K562 (cell line): ENCODE data around the gene PEX10. TPM values are rescaled to one million over a fixed set of nuclear protein-coding genes. Genes with fewer than 3 reads are reported as not detected.

ENCODE experiments used
- ATAC-seq: fragments of 200-7000 bp; cut with Tn5 transposase; 3 replicates; pipeline ENCODE4 v1.9.1; 2020; ENCODE audit warnings: moderate library complexity
- BruUV-seq: library from RNA; stranded (reverse); fragments of 400-500 nt; replicated peaks from 2 replicates; lab custom pipeline; 2021; lab: Mats Ljungman, UMichigan
- CTCF ChIA-PET: fragments of 300-600 bp; formaldehyde crosslinking; extraction: SDS; loops from one replicate; lab custom pipeline; 2021; ENCODE audit warnings: low intra/inter-chr PET ratio; lab: Yijun Ruan, JAX
- POLR2A ChIA-PET: fragments of 300-600, 350-650 bp; sonication (Branson Sonifier 250); formaldehyde crosslinking; extraction: SDS; loops from one replicate; lab custom pipeline; 2021; ENCODE audit warnings: antibody characterized with exemption, inconsistent platforms; lab: Yijun Ruan, JAX
- DNase-seq, 4 experiments: peaks; one replicate each; pipeline versions ENCODE4 v3.0.0 to v3.0.0-alpha.2; 2011 to 2018; ENCODE audit warnings: low spot score in 3 of 4, mixed read lengths in 3 of 4; ENCODE audit errors: extremely low read depth in 1 of 4
- FAIRE-seq: peaks from 2 replicates; lab custom pipeline; 2011; peaks lifted over from hg19 to GRCh38; lab: Jason Lieb, UNC
- H2AFZ ChIP-seq: 2 replicates; pipeline ENCODE4 v1.6.0; 2011; ENCODE audit warnings: low read depth, low read length, control low read depth, inconsistent platforms
- H3K27ac ChIP-seq: fragments of 200-600 bp; 3 replicates; pipeline ENCODE4 v1.8.0; 2011; ENCODE audit warnings: low read depth, mild to moderate bottlenecking, control low read depth, inconsistent platforms, low read length, moderate library complexity, mixed read lengths; ENCODE audit errors: extremely low read depth
- H3K27me3 ChIP-seq, 2 experiments: fragments of 300-600 bp in 1 of 2; 2 replicates in 1 of 2; 3 replicates in 1 of 2; pipeline versions ENCODE4 v1.6.0 to v1.8.0; 2011; ENCODE audit warnings: inconsistent platforms in 2 of 2, low read length in 2 of 2, mild to moderate bottlenecking in 1 of 2, mixed read lengths in 1 of 2, moderate library complexity in 1 of 2; ENCODE audit not compliant: control insufficient read depth in 2 of 2, insufficient read depth in 2 of 2
- H3K36me3 ChIP-seq: fragments of 300-600 bp; 3 replicates; pipeline ENCODE4 v1.8.0; 2011; ENCODE audit warnings: mild to moderate bottlenecking, low read length, inconsistent platforms; ENCODE audit not compliant: control insufficient read depth, insufficient read depth
- H3K4me1 ChIP-seq, 2 experiments: fragments of 200-600 bp in 1 of 2; replicated peaks in 1 of 2; 2 replicates in 1 of 2; 3 replicates in 1 of 2; pipeline versions ENCODE4 v1.5.1 to v1.8.0; 2011; ENCODE audit warnings: inconsistent platforms in 2 of 2, low read length in 2 of 2, mild to moderate bottlenecking in 1 of 2, mixed read lengths in 1 of 2, moderate library complexity in 1 of 2; ENCODE audit not compliant: control insufficient read depth in 2 of 2, insufficient read depth in 2 of 2
- H3K4me2 ChIP-seq: 2 replicates; pipeline ENCODE4 v1.6.1; 2011; ENCODE audit warnings: low read length, control low read depth, inconsistent platforms, mixed read lengths; ENCODE audit not compliant: insufficient read depth
- H3K4me3 ChIP-seq: fragments of 200-600 bp; sonication (generic), shearing (Covaris generic); 2 replicates; pipeline ENCODE4 v1.5.1; 2016; ENCODE audit warnings: control low read depth, inconsistent platforms
- H3K79me2 ChIP-seq: fragments of 200-600 bp; 3 replicates; pipeline ENCODE4 v1.8.0; 2011; ENCODE audit warnings: low read length, inconsistent platforms; ENCODE audit not compliant: control insufficient read depth, insufficient read depth
- H3K9ac ChIP-seq, 2 experiments: 2 replicates each; pipeline versions ENCODE4 v1.6.0 to v1.6.1; 2011; ENCODE audit warnings: low read depth in 2 of 2, low read length in 2 of 2, control low read depth in 1 of 2, inconsistent platforms in 1 of 2, mild to moderate bottlenecking in 1 of 2, mixed read lengths in 1 of 2; ENCODE audit not compliant: insufficient read depth in 1 of 2
- H3K9me1 ChIP-seq: one replicate; pipeline ENCODE4 v1.6.0; 2011; ENCODE audit warnings: inconsistent platforms, mild to moderate bottlenecking, low read length, moderate library complexity; ENCODE audit not compliant: control insufficient read depth, insufficient read depth
- H3K9me3 ChIP-seq: replicated peaks from 2 replicates; pipeline ENCODE4 v1.5.1; 2011; ENCODE audit warnings: low read depth, low read length, inconsistent platforms; ENCODE audit not compliant: control insufficient read depth, insufficient read depth
- H4K20me1 ChIP-seq: replicated peaks from 2 replicates; pipeline ENCODE4 v1.6.1; 2011; ENCODE audit warnings: low read length, inconsistent platforms, mixed read lengths; ENCODE audit not compliant: control insufficient read depth, insufficient read depth
- CCNT2 ChIP-seq: IDR thresholded peaks from 2 replicates; pipeline ENCODE4 v1.6.1; 2011; ENCODE audit warnings: borderline replicate concordance, low read depth, mild to moderate bottlenecking, moderate library complexity, mixed read lengths, low read length; ENCODE audit not compliant: insufficient read length; ENCODE audit errors: extremely low read depth
- EP300 ChIP-seq: IDR thresholded peaks from 2 replicates; pipeline ENCODE4 v1.6.1; 2012; ENCODE audit warnings: low read length, improper control_type of control experiment
- FOSL1 ChIP-seq: fragments of 200-800 bp; sonication (Bioruptor generic); conservative IDR thresholded peaks from 2 replicates; pipeline ENCODE4 v1.6.1; 2016; ENCODE audit warnings: missing genetic modification characterization, missing compliant biosample characterization
- HNRNPUL1 ChIP-seq: fragments of 200-400 bp; formaldehyde crosslinking; IDR thresholded peaks from 2 replicates; pipeline ENCODE4 v1.6.1; 2017; ENCODE audit warnings: low read length
- KLF10 ChIP-seq: fragments of 250-450 bp; sonication (Bioruptor Pico); IDR thresholded peaks from 2 replicates; pipeline ENCODE4 v1.6.1; 2021; ENCODE audit warnings: matching md5 sums
- POLR2G ChIP-seq: fragments of 200-400 bp; formaldehyde crosslinking; IDR thresholded peaks from 2 replicates; pipeline ENCODE4 v1.6.1; 2017; ENCODE audit warnings: low read depth, mild to moderate bottlenecking, antibody characterized with exemption, low read length, moderate library complexity
- POLR3A ChIP-seq: IDR thresholded peaks from 2 replicates; pipeline ENCODE4 v1.6.1; 2011; ENCODE audit warnings: borderline replicate concordance, mild to moderate bottlenecking, moderate library complexity; ENCODE audit not compliant: insufficient read length, insufficient read depth; ENCODE audit errors: extremely low read depth
- WGBS: fragments of 100-300 bp; shearing (Covaris generic); methylation state at CpG from one replicate; pipeline ENCODE4 v1.1.6; 2016; ENCODE audit warnings: low coverage, mixed read lengths; ENCODE audit not compliant: insufficient coverage; ENCODE audit errors: missing lambda C conversion rate; 5-methylcytosine and 5-hydroxymethylcytosine counted together
- in situ Hi-C: fragments of 300-500 bp; cut with MboI; formaldehyde crosslinking; loops from 4 replicates; pipeline ENCODE4 v1.15.0; 2018; ENCODE audit warnings: inconsistent platforms, mixed read lengths
- intact Hi-C: fragments of 100-400 bp; cut with micrococcal nuclease; formaldehyde crosslinking; loops from 2 replicates; pipeline ENCODE4 v1.14.2; 2022
- polyA plus RNA-seq, 8 experiments: library from polyadenylated mRNA; depleted of rRNA in 4 of 8; stranded (reverse) in 5 of 8; unstranded in 3 of 8; fragments of >200 nt; fragmentation: Nextera tagmentation in 2 of 8; fragmentation: Illumina TruSeq in 1 of 8; extraction: Ambion mirVana in 2 of 8; extraction: Trizol in 1 of 8; gene quantifications; 2 replicates each; pipeline versions ENCODE4 v1.2.1 to v1.2.3, GENCODE V29; 2011 to 2014; ENCODE audit warnings: inconsistent platforms in 1 of 8, missing spikeins in 1 of 8
- total RNA-seq, 7 experiments: library from RNA; depleted of rRNA in 6 of 7; stranded (reverse); fragments of >200 nt in 6 of 7; fragmentation: Illumina TruSeq in 2 of 7; extraction: Trizol in 2 of 7; gene quantifications; 2 replicates each; pipeline versions ENCODE4 v1.2.1 to v1.2.3, GENCODE V29; 2011 to 2021; ENCODE audit warnings: low replicate concordance in 1 of 7
- TF ChIP-seq, protein P1 (sequence below): sonication (generic); formaldehyde crosslinking; IDR thresholded peaks from 2 replicates; pipeline ENCODE4 v1.4.0; 2020; ENCODE audit warnings: mild to moderate bottlenecking, missing genetic modification reagents
- TF ChIP-seq, protein P2 (sequence below): fragments of 250-450 bp; sonication (Bioruptor Pico); IDR thresholded peaks from 2 replicates; pipeline ENCODE4 v1.5.0; 2020; ENCODE audit warnings: mild to moderate bottlenecking
- TF ChIP-seq, protein P3 (sequence below): fragments of 450-650 bp; IDR thresholded peaks from 2 replicates; pipeline ENCODE4 v1.6.1; 2016; ENCODE audit warnings: borderline replicate concordance
- TF ChIP-seq, protein P4 (sequence below): fragments of 450-650 bp; formaldehyde crosslinking; IDR thresholded peaks from 2 replicates; pipeline ENCODE4 v1.4.0; 2020; ENCODE audit warnings: mild to moderate bottlenecking

The PEX10 gene
- total and polyA plus RNA-seq, 9 of the 15 experiments (the other 6 are each of a cell fraction or from before 2014, with no cell fraction given) = 0.03 to 26.2 (median 8.7) TPM

DNA sequence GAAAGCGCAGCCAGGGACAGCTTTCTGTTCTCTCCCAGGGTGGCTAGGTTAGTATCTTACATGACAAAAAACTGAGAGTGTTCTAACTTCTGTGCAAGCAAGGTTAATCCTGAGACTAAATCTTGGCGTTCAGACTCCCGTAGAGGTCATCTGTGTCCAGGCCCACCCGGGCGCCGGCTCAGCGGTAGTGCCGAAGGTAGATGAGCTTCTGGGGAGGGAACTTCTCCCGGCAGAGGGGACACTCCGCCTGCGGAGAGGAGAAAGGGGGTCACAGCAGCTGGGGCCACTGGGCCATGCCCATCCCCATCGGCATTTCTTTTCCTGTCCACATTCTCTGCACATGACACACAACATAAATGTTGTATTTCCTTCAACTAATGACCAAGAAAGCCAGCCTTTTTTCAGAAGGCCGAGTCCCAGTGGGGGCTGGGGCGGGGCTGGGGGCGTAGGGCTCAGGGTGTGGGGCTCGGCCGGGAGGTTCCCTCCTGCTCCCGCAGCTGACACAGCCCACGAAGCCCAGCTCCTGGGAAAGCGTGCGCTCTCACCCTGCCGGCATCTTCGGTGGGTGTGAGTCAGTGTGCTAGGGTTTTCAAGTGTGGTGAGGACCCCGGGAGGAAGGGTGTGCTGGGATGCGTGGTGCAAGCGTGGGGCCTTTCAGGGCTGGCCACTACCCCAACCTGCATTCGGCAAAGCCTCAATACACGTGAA, 6.6 kb downstream of the PEX10 start:
- FAIRE-seq (no peak), ATAC-seq (no peak), DNase-seq (no peak)
- in situ Hi-C loops = no loop called here
- H3K9ac ChIP-seq = peak overlapping the region in 1 of 2 experiments; percentile 47; a peak in 2 of 4 replicates
- H3K4me3 ChIP-seq = no peak overlapping the region
- BruUV-seq = no TSS peak
- peaks cover 0 to 59% of the 10 kb centered on the region in 2 experiments; a peak in 2 of 5 replicates for H3K4me1 ChIP-seq
- H3K9me3 ChIP-seq = no peaks in the 10 kb centered on the region
- 0 out of 2 replicates have a peak, but pooled peaks cover 9% of the 10 kb centered on the region for H4K20me1 ChIP-seq
- ChIA-PET POLR2A (interaction anchor here (0.6 to 3.4 kb wide), 3 partner anchors 8 to 49 kb away, joined by 4 to 24 read pairs (median 6); partner anchors contain the start of genes MORN1 and RER1), CTCF (no interaction called here)
- H3K4me2 ChIP-seq = no peak overlapping the region
- H2AFZ ChIP-seq = no peak overlapping the region
- H3K79me2 ChIP-seq = no peaks in the 10 kb centered on the region; the same call in 2 of the 3 replicates
- intact Hi-C loops = no loop called here
- H3K27ac ChIP-seq = no peak overlapping the region
- WGBS = 81% methylated on average over 20 of the region's 28 CpGs
- H3K9me1 ChIP-seq = no peaks in the 10 kb centered on the region
- peaks cover 74% of the 10 kb centered on the region for H3K36me3 ChIP-seq
- H3K27me3 ChIP-seq = no peaks in the 10 kb centered on the region
- TF ChIP-seq CCNT2 (peak; percentile 7), KLF10 (CRISPR knock-in tag) (no peak), POLR2G (peak; percentile 18), FOSL1 (no peak), POLR3A (no peak), HNRNPUL1 (0 out of 2 replicates have a peak, but pooled peaks have one; percentile 44), EP300 (no peak)
- TF ChIP-seq, protein P1, sequence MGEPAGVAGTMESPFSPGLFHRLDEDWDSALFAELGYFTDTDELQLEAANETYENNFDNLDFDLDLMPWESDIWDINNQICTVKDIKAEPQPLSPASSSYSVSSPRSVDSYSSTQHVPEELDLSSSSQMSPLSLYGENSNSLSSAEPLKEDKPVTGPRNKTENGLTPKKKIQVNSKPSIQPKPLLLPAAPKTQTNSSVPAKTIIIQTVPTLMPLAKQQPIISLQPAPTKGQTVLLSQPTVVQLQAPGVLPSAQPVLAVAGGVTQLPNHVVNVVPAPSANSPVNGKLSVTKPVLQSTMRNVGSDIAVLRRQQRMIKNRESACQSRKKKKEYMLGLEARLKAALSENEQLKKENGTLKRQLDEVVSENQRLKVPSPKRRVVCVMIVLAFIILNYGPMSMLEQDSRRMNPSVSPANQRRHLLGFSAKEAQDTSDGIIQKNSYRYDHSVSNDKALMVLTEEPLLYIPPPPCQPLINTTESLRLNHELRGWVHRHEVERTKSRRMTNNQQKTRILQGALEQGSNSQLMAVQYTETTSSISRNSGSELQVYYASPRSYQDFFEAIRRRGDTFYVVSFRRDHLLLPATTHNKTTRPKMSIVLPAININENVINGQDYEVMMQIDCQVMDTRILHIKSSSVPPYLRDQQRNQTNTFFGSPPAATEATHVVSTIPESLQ = no peak
- TF ChIP-seq, protein P2, sequence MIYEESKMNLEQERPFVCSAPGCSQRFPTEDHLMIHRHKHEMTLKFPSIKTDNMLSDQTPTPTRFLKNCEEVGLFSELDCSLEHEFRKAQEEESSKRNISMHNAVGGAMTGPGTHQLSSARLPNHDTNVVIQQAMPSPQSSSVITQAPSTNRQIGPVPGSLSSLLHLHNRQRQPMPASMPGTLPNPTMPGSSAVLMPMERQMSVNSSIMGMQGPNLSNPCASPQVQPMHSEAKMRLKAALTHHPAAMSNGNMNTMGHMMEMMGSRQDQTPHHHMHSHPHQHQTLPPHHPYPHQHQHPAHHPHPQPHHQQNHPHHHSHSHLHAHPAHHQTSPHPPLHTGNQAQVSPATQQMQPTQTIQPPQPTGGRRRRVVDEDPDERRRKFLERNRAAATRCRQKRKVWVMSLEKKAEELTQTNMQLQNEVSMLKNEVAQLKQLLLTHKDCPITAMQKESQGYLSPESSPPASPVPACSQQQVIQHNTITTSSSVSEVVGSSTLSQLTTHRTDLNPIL = no peak
- TF ChIP-seq, protein P3, sequence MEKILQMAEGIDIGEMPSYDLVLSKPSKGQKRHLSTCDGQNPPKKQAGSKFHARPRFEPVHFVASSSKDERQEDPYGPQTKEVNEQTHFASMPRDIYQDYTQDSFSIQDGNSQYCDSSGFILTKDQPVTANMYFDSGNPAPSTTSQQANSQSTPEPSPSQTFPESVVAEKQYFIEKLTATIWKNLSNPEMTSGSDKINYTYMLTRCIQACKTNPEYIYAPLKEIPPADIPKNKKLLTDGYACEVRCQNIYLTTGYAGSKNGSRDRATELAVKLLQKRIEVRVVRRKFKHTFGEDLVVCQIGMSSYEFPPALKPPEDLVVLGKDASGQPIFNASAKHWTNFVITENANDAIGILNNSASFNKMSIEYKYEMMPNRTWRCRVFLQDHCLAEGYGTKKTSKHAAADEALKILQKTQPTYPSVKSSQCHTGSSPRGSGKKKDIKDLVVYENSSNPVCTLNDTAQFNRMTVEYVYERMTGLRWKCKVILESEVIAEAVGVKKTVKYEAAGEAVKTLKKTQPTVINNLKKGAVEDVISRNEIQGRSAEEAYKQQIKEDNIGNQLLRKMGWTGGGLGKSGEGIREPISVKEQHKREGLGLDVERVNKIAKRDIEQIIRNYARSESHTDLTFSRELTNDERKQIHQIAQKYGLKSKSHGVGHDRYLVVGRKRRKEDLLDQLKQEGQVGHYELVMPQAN = no peak
- TF ChIP-seq, protein P4, sequence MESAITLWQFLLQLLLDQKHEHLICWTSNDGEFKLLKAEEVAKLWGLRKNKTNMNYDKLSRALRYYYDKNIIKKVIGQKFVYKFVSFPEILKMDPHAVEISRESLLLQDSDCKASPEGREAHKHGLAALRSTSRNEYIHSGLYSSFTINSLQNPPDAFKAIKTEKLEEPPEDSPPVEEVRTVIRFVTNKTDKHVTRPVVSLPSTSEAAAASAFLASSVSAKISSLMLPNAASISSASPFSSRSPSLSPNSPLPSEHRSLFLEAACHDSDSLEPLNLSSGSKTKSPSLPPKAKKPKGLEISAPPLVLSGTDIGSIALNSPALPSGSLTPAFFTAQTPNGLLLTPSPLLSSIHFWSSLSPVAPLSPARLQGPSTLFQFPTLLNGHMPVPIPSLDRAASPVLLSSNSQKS (CRISPR knock-in tag) = no peak
